Measurements from ENCODE around the gene DAZ3.
"Not testable (repeated sequence)": the region's sequence is repeated elsewhere in the genome, so short reads cannot be mapped to it uniquely, and the experiment has no call there.

Gene DAZ3, protein sequence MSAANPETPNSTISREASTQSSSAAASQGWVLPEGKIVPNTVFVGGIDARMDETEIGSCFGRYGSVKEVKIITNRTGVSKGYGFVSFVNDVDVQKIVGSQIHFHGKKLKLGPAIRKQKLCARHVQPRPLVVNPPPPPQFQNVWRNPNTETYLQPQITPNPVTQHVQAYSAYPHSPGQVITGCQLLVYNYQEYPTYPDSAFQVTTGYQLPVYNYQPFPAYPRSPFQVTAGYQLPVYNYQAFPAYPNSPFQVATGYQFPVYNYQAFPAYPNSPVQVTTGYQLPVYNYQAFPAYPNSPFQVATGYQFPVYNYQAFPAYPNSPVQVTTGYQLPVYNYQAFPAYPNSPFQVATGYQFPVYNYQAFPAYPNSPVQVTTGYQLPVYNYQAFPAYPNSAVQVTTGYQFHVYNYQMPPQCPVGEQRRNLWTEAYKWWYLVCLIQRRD

DNA sequence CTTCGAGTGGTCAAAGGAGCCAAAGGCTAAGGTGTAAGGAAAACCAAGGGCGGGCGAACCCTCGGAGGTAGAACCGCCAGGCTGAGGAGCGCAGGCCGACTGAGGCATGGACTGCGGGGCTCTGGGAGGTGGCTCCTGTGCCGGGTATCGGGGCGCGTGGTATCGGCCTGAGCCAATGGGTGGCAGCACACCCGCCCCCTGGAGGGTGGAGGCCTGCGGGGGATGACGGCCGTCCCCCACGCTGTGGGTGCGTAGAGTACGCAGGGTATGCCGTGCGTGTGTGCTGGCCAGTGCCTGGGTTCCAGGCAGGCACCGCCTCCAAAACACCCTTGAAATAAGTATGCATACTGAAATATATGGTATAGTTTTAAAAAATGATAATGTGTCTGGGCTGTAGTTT is at the start of gene DAZ3:
DAZ3 (minus strand) TSS at position 101 of the 400 bp plus-strand sequence. CDS start 208 bp downstream, outside the sequence.
- in situ Hi-C loops (cut with HindIII; ENCODE audit: low sequenced_read_pairs): not testable (repeated sequence)

DNA sequence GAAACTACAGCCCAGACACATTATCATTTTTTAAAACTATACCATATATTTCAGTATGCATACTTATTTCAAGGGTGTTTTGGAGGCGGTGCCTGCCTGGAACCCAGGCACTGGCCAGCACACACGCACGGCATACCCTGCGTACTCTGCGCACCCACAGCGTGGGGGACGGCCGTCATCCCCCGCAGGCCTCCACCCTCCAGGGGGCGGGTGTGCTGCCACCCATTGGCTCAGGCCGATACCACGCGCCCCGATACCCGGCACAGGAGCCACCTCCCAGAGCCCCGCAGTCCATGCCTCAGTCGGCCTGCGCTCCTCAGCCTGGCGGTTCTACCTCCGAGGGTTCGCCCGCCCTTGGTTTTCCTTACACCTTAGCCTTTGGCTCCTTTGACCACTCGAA is 20.4 kb upstream of the DAZ3 start, which contains the start of gene DAZ4:
DAZ4 (plus strand) TSS at position 301 of the 400 bp plus-strand sequence. CDS start 208 bp downstream, outside the sequence.
- in situ Hi-C loops (cut with HindIII; ENCODE audit: low sequenced_read_pairs): not testable (repeated sequence)

DNA sequence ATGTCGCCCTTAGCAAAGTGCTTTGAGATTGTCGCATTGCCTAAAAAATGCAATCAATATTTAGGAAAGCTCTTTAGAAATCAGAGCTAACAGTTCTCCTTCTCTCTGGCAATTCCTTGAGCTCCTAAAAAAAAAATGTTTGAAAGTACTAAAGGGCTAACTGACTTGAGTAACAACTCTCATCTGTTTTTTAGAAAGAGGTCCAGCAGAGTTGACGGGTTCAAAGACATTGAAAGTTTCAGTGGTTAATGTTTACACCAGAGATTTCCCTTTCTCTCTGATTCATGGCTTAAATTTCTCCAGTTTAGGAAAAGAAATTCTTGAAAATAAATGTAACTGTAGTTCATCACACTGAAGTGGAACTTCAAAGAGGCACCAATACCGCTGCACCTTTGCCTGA is 11.9 kb upstream of the DAZ3 start:
- in situ Hi-C loops (cut with HindIII; ENCODE audit: low sequenced_read_pairs): not testable (repeated sequence)

DNA sequence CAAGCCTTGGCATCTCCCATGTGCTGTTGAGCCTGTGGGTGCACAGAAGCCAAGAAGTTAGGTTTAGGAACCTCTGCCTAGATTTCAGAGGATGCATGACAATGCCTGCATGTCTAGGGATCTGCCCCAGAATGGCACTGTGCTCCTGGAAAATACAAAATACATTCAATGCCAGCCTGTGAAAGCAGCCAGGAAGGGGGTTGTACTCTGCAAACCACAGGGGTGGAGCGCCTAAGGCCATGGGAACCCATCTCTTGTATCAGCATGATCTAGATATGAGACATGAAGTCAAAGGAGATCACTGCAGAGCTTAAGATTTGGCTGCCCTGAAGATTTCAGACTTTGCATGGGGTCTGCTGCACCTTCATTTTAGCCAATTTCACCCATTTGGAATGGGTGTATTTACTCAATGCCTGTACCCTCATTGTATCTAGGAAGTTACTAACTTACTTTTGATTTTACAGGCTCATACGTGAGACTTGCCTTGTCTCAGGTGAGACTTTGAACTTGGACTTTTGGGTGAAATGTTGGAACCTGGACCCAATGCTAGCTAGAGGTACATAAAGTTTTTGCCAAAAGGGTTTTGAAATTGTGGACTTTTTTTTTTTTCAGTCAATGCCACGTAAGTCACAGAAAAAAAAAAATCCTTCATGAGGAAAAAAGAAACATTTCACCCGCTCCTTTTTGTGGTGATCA is 11.1 kb upstream of the DAZ3 start:
- in situ Hi-C loops (cut with HindIII; ENCODE audit: low sequenced_read_pairs): not testable (repeated sequence)

DNA sequence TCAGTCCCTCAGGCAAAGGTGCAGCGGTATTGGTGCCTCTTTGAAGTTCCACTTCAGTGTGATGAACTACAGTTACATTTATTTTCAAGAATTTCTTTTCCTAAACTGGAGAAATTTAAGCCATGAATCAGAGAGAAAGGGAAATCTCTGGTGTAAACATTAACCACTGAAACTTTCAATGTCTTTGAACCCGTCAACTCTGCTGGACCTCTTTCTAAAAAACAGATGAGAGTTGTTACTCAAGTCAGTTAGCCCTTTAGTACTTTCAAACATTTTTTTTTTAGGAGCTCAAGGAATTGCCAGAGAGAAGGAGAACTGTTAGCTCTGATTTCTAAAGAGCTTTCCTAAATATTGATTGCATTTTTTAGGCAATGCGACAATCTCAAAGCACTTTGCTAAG is 8.6 kb upstream of the DAZ3 start:
- in situ Hi-C loops (cut with HindIII; ENCODE audit: low sequenced_read_pairs): not testable (repeated sequence)
